ENCODE results near the gene ODC1. TPM values are rescaled to one million over a fixed set of nuclear protein-coding genes. Genes with fewer than 3 reads are reported as not detected.

The ODC1 gene
- total RNA-seq, 1 donor from 2014 or later: 119 TPM

DNA sequence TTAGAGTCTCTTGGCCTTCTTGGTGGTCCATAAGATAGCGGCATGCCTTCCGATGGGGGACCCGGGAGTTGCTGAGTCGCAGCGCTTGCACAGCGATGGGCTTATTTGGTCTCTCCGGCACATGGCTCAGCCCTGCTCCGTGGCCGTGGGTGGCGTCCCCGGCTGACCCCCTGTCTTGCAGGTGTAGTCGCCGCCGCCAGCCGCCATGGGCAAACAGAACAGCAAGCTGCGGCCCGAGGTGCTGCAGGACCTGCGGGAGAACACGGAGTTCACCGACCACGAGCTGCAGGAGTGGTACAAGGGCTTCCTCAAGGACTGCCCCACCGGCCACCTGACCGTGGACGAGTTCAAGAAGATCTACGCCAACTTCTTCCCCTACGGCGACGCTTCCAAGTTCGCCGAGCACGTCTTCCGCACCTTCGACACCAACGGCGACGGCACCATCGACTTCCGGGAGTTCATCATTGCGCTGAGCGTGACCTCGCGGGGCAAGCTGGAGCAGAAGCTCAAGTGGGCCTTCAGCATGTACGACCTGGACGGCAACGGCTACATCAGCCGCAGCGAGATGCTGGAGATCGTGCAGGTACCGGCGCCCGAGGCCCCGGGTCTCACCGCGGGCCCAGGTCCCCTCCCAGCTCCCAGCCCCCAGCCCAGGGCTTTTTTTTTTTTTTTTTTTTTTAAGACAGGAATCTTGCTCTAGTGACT lies 28.4 kb downstream of the ODC1 start:
- no peaks in the 10 kb centered on the region for H3K9me3 ChIP-seq (ENCODE audit: insufficient read depth, low read depth, low read length)
- no peak overlapping the region for H3K4me2 ChIP-seq (ENCODE audit: low read length)
- Mint-ChIP-seq H3K9me3 (ENCODE audit: unreplicated experiment) (no peaks in the 10 kb centered on the region), H3K4me3 (ENCODE audit: unreplicated experiment) (no peak overlapping the region), H3K4me1 (ENCODE audit: low read depth, unreplicated experiment) (no peaks in the 10 kb centered on the region), H3K27ac (ENCODE audit: unreplicated experiment) (no peak overlapping the region), H3K27me3 (ENCODE audit: low read depth, unreplicated experiment) (peaks cover 8% of the 10 kb centered on the region), H3K36me3 (ENCODE audit: low read depth, unreplicated experiment) (peaks cover 7% of the 10 kb centered on the region)
- no peak overlapping the region for H3K27ac ChIP-seq (ENCODE audit: low read depth, low read length)
- no peak overlapping the region for H3K4me3 ChIP-seq (ENCODE audit: insufficient read depth, low read depth, low read length)
- H4K20me1 ChIP-seq (ENCODE audit: insufficient read depth, low read length): peaks cover 2% of the 10 kb centered on the region
- TF ChIP-seq, protein P1, sequence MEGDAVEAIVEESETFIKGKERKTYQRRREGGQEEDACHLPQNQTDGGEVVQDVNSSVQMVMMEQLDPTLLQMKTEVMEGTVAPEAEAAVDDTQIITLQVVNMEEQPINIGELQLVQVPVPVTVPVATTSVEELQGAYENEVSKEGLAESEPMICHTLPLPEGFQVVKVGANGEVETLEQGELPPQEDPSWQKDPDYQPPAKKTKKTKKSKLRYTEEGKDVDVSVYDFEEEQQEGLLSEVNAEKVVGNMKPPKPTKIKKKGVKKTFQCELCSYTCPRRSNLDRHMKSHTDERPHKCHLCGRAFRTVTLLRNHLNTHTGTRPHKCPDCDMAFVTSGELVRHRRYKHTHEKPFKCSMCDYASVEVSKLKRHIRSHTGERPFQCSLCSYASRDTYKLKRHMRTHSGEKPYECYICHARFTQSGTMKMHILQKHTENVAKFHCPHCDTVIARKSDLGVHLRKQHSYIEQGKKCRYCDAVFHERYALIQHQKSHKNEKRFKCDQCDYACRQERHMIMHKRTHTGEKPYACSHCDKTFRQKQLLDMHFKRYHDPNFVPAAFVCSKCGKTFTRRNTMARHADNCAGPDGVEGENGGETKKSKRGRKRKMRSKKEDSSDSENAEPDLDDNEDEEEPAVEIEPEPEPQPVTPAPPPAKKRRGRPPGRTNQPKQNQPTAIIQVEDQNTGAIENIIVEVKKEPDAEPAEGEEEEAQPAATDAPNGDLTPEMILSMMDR (IDR thresholded peaks at IDR 0.05; ENCODE audit: insufficient read depth, low read depth, low read length): no peak
- no peak for TF ChIP-seq EZH2 (IDR thresholded peaks at IDR 0.05; ENCODE audit: insufficient read depth, low read length)
- DNase-seq (ENCODE audit: low read depth) (no peak), FAIRE-seq (no peak)
- H2AFZ ChIP-seq (ENCODE audit: low read depth, low read length): no peak overlapping the region
- no peaks in the 10 kb centered on the region for H3K79me2 ChIP-seq (ENCODE audit: insufficient read depth, low read length)
- H3K27me3 ChIP-seq (ENCODE audit: insufficient read depth, low read length): no peaks in the 10 kb centered on the region
- no peaks in the 10 kb centered on the region for H3K36me3 ChIP-seq (ENCODE audit: insufficient read depth, low read length)
- H3K9ac ChIP-seq (ENCODE audit: low read length): no peak overlapping the region
- peaks cover 10% of the 10 kb centered on the region for H3K4me1 ChIP-seq (ENCODE audit: insufficient read depth, low read length)

DNA sequence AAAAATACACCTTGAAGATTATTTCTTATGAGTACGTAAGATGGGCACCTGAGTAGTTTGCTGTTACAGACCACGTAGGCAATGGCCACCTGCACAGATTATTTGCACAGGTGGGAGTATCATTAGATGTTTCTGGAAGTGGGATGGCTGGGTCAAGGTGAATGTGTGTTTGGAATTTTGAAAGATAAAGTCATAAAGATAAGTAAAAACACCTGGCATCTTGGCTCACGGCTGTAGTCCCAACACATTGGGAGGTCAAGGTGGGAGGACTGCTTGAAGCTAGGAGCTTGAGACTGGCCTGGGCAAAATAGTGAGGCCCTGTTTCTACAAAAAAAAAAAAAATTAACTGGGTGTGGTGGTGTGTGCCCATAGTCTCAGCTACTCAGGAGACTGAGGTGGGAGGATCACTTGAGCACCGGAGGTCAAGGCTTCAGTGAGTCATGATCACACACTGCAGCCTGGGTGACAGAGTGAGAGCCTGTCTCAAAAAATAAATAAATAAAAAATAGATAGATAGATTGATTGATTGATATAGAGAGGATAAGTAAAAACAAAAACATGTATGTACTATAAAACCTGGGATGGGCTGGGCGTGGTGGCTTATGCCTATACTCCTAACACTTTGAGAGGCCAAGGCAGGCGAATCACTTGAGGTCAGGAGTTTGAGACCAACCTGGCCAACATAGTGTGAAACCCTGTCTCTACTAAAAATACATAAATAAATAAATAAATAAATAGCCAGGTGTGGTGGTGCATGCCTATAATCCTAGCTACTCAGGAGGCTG lies 30.4 kb downstream of the ODC1 start:
- no peak overlapping the region for H3K4me3 Mint-ChIP-seq (ENCODE audit: unreplicated experiment)
- Histone ChIP-seq H3K4me3 (ENCODE audit: insufficient read depth, low read depth, low read length) (no peak overlapping the region), H3K9ac (ENCODE audit: low read length) (no peak overlapping the region), H3K27me3 (ENCODE audit: insufficient read depth, low read length) (no peaks in the 10 kb centered on the region), H3K9me3 (ENCODE audit: insufficient read depth, low read depth, low read length) (no peaks in the 10 kb centered on the region), H2AFZ (ENCODE audit: low read depth, low read length) (no peak overlapping the region), H3K4me1 (ENCODE audit: insufficient read depth, low read length) (peaks cover 13% of the 10 kb centered on the region), H3K36me3 (ENCODE audit: insufficient read depth, low read length) (no peaks in the 10 kb centered on the region), H3K27ac (ENCODE audit: low read depth, low read length) (no peak overlapping the region), H3K4me2 (ENCODE audit: low read length) (no peak overlapping the region), H4K20me1 (ENCODE audit: insufficient read depth, low read length) (peaks cover 10% of the 10 kb centered on the region), H3K79me2 (ENCODE audit: insufficient read depth, low read length) (no peaks in the 10 kb centered on the region)
- TF ChIP-seq, protein P1 (IDR thresholded peaks at IDR 0.05; ENCODE audit: insufficient read depth, low read depth, low read length): no peak
- TF ChIP-seq EZH2 (IDR thresholded peaks at IDR 0.05; ENCODE audit: insufficient read depth, low read length): no peak
- H3K4me1 Mint-ChIP-seq (ENCODE audit: low read depth, unreplicated experiment): peaks cover 1% of the 10 kb centered on the region
- H3K27me3 Mint-ChIP-seq (ENCODE audit: low read depth, unreplicated experiment): peaks cover 6% of the 10 kb centered on the region
- no peak for DNase-seq (ENCODE audit: low read depth)
- no peak for FAIRE-seq
- H3K27ac Mint-ChIP-seq (ENCODE audit: unreplicated experiment): no peak overlapping the region
- peaks cover 2% of the 10 kb centered on the region for H3K9me3 Mint-ChIP-seq (ENCODE audit: unreplicated experiment)
- H3K36me3 Mint-ChIP-seq (ENCODE audit: low read depth, unreplicated experiment): peaks cover 4% of the 10 kb centered on the region

All from astrocyte (in vitro differentiated cells and primary cell).